Erythroblast (primary cell): ENCODE data around the gene USP15.

Experiments
- GATA1 ChIP-seq: IDR thresholded peaks from 2 replicates; pipeline ENCODE4 v1.6.1; 2011; ENCODE audit warnings: low read depth, mild to moderate bottlenecking, control low read depth, low read length, moderate library complexity
- POLR2A ChIP-seq: IDR thresholded peaks from 2 replicates; pipeline ENCODE4 v1.6.1; 2011; ENCODE audit warnings: mild to moderate bottlenecking, low read length

GRCh38 chr12:62403031-62403430 lies 142.8 kb downstream of the USP15 start:
- TF ChIP-seq POLR2A (no peak), GATA1 (no peak)
